GM21515 (cell line): ENCODE data around the gene GAS7.

ENCODE experiments used
- ATAC-seq: cut with Tn5 transposase; IDR thresholded peaks from one replicate; pipeline ENCODE4 v1.9.1; 2021; ENCODE audit not compliant: unreplicated experiment

Gene GAS7

GRCh38 chr17:10053782-10054540, 144.4 kb downstream of the GAS7 start:
- ATAC-seq: no peak

GRCh38 chr17:10052106-10052813, 146.1 kb downstream of the GAS7 start:
- no peak for ATAC-seq

DNA sequence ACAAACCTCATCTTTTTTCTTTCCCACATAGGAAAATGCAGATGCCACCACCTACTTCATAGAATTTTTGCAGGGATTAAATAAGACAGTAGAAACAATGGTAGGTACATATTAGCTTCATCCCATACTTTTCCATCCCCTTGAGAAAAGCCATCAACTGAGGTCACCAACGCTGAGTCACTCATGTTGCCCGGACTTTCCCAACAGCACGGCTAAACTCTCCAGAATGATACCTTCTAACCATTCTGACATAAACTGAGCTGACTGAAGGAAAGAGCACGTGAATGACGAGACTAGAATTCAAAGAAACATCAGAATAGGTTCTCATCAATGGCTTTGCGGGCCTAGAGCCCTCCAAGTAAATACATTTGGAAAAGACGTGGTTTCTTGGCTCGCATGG, 147.3 kb downstream of the GAS7 start:
- ATAC-seq: no peak

GRCh38 chr17:10050597-10051101, 147.8 kb downstream of the GAS7 start:
- ATAC-seq: peak; percentile 43

GRCh38 chr17:10048629-10049350, 149.6 kb downstream of the GAS7 start:
- ATAC-seq: no peak

GRCh38 chr17:10046786-10047785, 151.3 kb downstream of the GAS7 start:
- peak; percentile 40 for ATAC-seq

DNA sequence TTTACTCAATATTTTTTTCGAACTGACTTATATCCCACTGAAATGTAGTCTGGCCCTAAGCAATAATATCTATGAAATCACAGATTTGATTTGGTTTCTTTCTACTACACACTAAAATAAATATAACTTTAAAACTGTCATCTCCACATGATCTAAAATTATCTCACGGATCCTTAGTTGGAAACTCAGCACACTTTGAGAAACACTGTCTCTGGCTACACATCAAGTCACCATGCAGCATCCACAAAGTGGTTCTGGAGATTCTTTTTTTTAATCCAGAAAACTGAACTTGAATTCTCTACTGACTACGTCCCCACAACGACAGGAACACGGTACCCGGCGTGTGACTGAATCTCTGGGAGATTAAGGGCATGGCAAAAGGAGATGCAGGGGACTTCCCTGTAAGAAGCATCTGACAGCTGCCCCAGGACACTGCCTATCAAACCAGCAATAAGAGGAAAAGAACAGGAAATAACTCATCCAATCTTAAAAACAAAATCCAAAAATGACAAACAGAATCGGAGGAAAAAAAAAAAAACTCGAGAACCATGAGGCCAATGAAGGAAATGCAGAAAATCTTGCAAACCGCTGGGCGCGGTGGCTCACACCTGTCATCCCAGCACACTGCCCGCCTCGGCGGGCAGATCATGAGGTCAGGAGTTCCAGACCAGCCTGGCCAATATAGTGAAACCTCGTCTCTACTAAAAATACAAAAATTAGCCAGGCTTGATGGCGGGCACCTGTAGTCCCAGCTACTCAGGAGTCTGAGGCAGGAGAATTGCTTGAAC, 152.3 kb downstream of the GAS7 start:
- ATAC-seq: no peak

GRCh38 chr17:10042589-10043244, 155.7 kb downstream of the GAS7 start:
- ATAC-seq: no peak

- peak; percentile 35 for ATAC-seq
Measured at GRCh38 chr17:10041916-10042588, 156.4 kb downstream of the GAS7 start.

GRCh38 chr17:10041287-10041612, 157.2 kb downstream of the GAS7 start:
- peak; percentile 20 for ATAC-seq

DNA sequence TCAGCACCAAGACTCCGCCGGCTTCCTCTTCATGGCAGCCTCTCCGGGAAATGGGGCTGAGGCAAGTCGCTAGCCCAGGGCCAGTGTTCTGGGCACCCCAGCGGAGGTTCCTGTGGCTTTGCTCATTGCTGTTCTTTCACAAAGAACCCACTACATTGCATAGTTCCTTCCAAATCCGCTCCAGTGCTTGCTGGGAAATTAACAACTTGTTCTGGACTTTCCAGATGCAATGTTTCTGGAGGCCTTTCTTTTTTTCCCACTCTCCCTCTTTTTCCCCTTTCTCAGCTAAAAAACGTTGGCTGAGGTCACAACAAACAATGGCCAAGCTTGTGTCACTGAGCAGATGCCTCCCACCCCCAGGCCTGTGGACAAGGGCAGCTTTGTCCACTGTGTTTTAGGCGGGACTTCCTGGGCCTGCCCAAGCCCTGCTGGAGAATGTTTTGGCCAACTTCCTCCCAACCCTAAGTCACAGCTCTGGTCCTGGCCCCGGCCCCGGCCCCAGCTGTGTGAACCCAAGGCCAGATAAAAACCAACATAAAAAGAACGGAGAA, 161.8 kb downstream of the GAS7 start:
- ATAC-seq: no peak

GRCh38 chr17:10035885-10036284, 162.5 kb downstream of the GAS7 start:
- no peak for ATAC-seq

DNA sequence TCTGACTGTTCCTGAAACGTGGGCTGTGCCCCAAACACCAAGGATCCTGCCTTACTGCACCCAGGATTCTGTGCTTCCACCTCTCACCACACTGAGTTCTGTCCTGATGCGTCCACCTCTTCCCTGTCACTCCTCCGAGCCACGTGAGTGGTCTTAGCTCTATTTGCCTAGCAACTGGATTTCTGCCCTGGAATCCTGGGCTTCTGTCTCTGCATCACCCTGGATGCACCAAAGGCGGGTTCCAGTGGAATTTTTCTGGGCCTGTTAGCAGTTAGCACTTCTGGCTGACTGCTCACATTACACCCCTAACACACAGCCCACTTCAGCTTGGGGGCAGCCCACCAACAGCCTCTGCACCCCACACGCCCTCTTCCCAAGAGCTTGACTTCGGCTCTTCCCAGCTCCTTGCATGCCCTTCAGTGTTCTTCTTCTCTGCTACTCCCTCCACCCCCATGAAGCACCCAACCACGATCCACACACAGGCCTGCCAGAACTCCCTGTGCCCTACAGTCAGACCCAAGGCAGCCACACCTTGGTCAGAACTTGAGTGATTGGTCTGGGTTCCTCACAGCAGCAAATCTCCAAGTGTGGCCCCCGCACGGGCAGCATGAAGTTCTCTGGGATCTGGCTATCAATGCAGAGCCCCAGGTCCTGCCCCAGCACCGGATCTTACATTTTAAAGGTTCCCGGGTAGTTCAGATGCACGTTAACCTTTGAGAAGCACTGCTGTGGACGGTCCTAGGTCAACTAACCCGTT, 163.5 kb downstream of the GAS7 start:
- no peak for ATAC-seq

GRCh38 chr17:10033959-10034358, 164.4 kb downstream of the GAS7 start:
- ATAC-seq: no peak

DNA sequence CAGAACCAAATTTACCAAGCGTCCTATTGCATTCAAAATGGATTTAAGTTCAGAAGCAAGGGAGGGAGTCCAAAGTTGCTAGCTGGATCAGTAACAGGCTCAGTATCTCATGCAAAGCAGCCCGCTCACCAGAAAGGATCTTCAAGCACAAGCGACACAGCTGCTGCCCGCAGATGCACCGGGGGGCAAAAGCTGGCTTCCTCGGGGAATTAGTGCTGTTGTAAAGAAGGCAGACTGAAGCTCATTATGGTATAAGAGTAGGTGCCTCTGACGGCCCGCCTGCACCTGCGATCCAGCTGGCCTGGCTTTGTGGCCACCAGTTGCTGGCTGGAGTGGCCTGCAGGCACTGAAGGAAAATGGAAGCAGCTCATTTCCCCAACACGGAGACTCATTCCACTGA, 165.0 kb downstream of the GAS7 start:
- no peak for ATAC-seq

DNA sequence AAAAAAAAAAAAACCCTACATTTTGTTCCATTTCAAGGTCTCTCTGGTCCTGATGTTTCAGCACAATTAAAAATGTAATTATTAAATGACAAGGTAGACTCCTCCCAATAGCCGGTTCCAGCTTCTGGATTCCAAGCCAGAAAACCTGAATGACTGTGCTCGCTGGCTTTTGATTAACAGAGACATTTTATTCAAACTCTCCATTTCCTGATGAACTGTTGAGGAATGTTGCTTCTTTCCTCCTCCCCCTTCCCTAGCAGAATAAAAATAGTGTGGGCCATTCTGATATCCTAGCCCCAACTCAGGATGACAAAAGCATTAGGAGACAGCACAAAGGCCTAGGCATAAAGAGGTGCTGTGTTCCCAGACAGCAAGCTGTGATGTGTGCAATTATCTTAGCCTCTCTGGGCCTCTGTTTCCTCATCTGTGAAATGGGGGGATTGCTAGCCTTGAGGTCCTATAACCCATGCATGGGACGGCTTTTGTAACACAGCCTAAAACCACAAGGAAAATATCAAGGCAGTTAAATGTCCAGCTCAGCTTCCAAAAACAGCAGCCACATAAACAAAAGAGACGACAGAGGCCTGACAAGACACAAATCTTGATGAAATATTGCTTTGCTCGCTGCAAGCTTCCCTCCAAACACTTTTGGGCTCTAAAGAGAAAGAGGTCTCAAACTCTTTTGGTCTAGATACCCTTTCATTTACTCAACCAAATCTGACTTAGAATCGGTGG, 166.1 kb downstream of the GAS7 start:
- no peak for ATAC-seq

DNA sequence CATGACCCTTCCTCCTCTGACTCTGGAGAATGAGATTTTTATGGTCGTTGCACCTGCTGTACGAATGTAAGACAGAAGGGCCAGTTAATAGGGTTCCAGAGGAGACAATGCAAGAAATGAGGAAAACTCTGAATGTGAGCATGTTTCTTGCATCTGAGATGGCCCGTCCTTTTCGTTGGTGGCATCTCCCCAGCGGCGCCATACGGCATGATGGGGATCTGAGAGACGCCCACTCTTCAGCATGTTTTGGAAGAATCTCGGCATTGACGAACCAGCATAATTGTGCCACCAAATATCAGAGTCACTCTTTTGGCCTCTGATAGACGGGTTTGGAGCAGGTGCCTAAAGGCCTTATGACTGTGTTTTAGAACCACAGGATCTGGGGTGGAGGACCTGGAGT, 166.8 kb downstream of the GAS7 start:
- no peak for ATAC-seq
